K562 (cell line): ENCODE measurements around the gene FHIT. TPM values are rescaled to one million over a fixed set of nuclear protein-coding genes. Genes with fewer than 3 reads are reported as not detected.

ENCODE experiments used
- ATAC-seq: fragments of 200-7000 bp; cut with Tn5 transposase; 3 replicates; pipeline ENCODE4 v1.9.1; 2020; ENCODE audit warnings: moderate library complexity
- BruUV-seq: library from RNA; stranded (reverse); fragments of 400-500 nt; replicated peaks from 2 replicates; lab custom pipeline; 2021; lab: Mats Ljungman, UMichigan
- CTCF ChIA-PET: fragments of 300-600 bp; formaldehyde crosslinking; extraction: SDS; loops from one replicate; lab custom pipeline; 2021; ENCODE audit warnings: low intra/inter-chr PET ratio; lab: Yijun Ruan, JAX
- POLR2A ChIA-PET: fragments of 300-600, 350-650 bp; sonication (Branson Sonifier 250); formaldehyde crosslinking; extraction: SDS; loops from one replicate; lab custom pipeline; 2021; ENCODE audit warnings: antibody characterized with exemption, inconsistent platforms; lab: Yijun Ruan, JAX
- DNase-seq, 4 experiments: peaks; one replicate each; pipeline versions ENCODE4 v3.0.0 to v3.0.0-alpha.2; 2011 to 2018; ENCODE audit warnings: low spot score in 3 of 4, mixed read lengths in 3 of 4; ENCODE audit errors: extremely low read depth in 1 of 4
- FAIRE-seq: peaks from 2 replicates; lab custom pipeline; 2011; peaks lifted over from hg19 to GRCh38; lab: Jason Lieb, UNC
- H2AFZ ChIP-seq: 2 replicates; pipeline ENCODE4 v1.6.0; 2011; ENCODE audit warnings: low read depth, low read length, control low read depth, inconsistent platforms
- H3K27ac ChIP-seq: fragments of 200-600 bp; 3 replicates; pipeline ENCODE4 v1.8.0; 2011; ENCODE audit warnings: low read depth, mild to moderate bottlenecking, control low read depth, inconsistent platforms, low read length, moderate library complexity, mixed read lengths; ENCODE audit errors: extremely low read depth
- H3K27me3 ChIP-seq, 2 experiments: fragments of 300-600 bp in 1 of 2; 2 replicates in 1 of 2; 3 replicates in 1 of 2; pipeline versions ENCODE4 v1.6.0 to v1.8.0; 2011; ENCODE audit warnings: inconsistent platforms in 2 of 2, low read length in 2 of 2, mild to moderate bottlenecking in 1 of 2, mixed read lengths in 1 of 2, moderate library complexity in 1 of 2; ENCODE audit not compliant: control insufficient read depth in 2 of 2, insufficient read depth in 2 of 2
- H3K36me3 ChIP-seq: fragments of 300-600 bp; 3 replicates; pipeline ENCODE4 v1.8.0; 2011; ENCODE audit warnings: mild to moderate bottlenecking, low read length, inconsistent platforms; ENCODE audit not compliant: control insufficient read depth, insufficient read depth
- H3K4me1 ChIP-seq, 2 experiments: fragments of 200-600 bp in 1 of 2; replicated peaks in 1 of 2; 2 replicates in 1 of 2; 3 replicates in 1 of 2; pipeline versions ENCODE4 v1.5.1 to v1.8.0; 2011; ENCODE audit warnings: inconsistent platforms in 2 of 2, low read length in 2 of 2, mild to moderate bottlenecking in 1 of 2, mixed read lengths in 1 of 2, moderate library complexity in 1 of 2; ENCODE audit not compliant: control insufficient read depth in 2 of 2, insufficient read depth in 2 of 2
- H3K4me2 ChIP-seq: 2 replicates; pipeline ENCODE4 v1.6.1; 2011; ENCODE audit warnings: low read length, control low read depth, inconsistent platforms, mixed read lengths; ENCODE audit not compliant: insufficient read depth
- H3K4me3 ChIP-seq: fragments of 200-600 bp; sonication (generic), shearing (Covaris generic); 2 replicates; pipeline ENCODE4 v1.5.1; 2016; ENCODE audit warnings: control low read depth, inconsistent platforms
- H3K79me2 ChIP-seq: fragments of 200-600 bp; 3 replicates; pipeline ENCODE4 v1.8.0; 2011; ENCODE audit warnings: low read length, inconsistent platforms; ENCODE audit not compliant: control insufficient read depth, insufficient read depth
- H3K9ac ChIP-seq, 2 experiments: 2 replicates each; pipeline versions ENCODE4 v1.6.0 to v1.6.1; 2011; ENCODE audit warnings: low read depth in 2 of 2, low read length in 2 of 2, control low read depth in 1 of 2, inconsistent platforms in 1 of 2, mild to moderate bottlenecking in 1 of 2, mixed read lengths in 1 of 2; ENCODE audit not compliant: insufficient read depth in 1 of 2
- H3K9me1 ChIP-seq: one replicate; pipeline ENCODE4 v1.6.0; 2011; ENCODE audit warnings: inconsistent platforms, mild to moderate bottlenecking, low read length, moderate library complexity; ENCODE audit not compliant: control insufficient read depth, insufficient read depth
- H3K9me3 ChIP-seq: replicated peaks from 2 replicates; pipeline ENCODE4 v1.5.1; 2011; ENCODE audit warnings: low read depth, low read length, inconsistent platforms; ENCODE audit not compliant: control insufficient read depth, insufficient read depth
- H4K20me1 ChIP-seq: replicated peaks from 2 replicates; pipeline ENCODE4 v1.6.1; 2011; ENCODE audit warnings: low read length, inconsistent platforms, mixed read lengths; ENCODE audit not compliant: control insufficient read depth, insufficient read depth
- MTA2 ChIP-seq: fragments of 450-650 bp; IDR thresholded peaks from 2 replicates; pipeline ENCODE4 v1.6.1; 2016; ENCODE audit warnings: low read depth
- SAFB2 ChIP-seq: fragments of 200-400 bp; formaldehyde crosslinking; IDR thresholded peaks from 2 replicates; pipeline ENCODE4 v1.6.1; 2018; ENCODE audit warnings: borderline replicate concordance, low read length, low read depth, moderate library complexity; ENCODE audit not compliant: severe bottlenecking
- SMAD4 ChIP-seq: fragments of 250-450 bp; sonication (Bioruptor Pico); conservative IDR thresholded peaks from 2 replicates; pipeline ENCODE4 v1.8.0; 2021; ENCODE audit warnings: inconsistent platforms, mild to moderate bottlenecking, moderate library complexity
- STAT6 ChIP-seq: sonication (generic); formaldehyde crosslinking; IDR thresholded peaks from 2 replicates; pipeline ENCODE4 v1.8.1; 2023; ENCODE audit warnings: mild to moderate bottlenecking, missing genetic modification reagents
- YBX1 ChIP-seq: fragments of 450-650 bp; IDR thresholded peaks from 2 replicates; pipeline ENCODE4 v1.7.1; 2016; ENCODE audit warnings: mild to moderate bottlenecking
- ZNF512 ChIP-seq: IDR thresholded peaks from 2 replicates; pipeline ENCODE4 v1.6.1; 2016; ENCODE audit warnings: missing genetic modification characterization, missing compliant biosample characterization
- ZNF830 ChIP-seq: fragments of 250-450 bp; sonication (Bioruptor Pico); IDR thresholded peaks from 2 replicates; pipeline ENCODE4 v1.5.0; 2021; ENCODE audit warnings: mild to moderate bottlenecking
- WGBS: fragments of 100-300 bp; shearing (Covaris generic); methylation state at CpG from one replicate; pipeline ENCODE4 v1.1.6; 2016; ENCODE audit warnings: low coverage, mixed read lengths; ENCODE audit not compliant: insufficient coverage; ENCODE audit errors: missing lambda C conversion rate; 5-methylcytosine and 5-hydroxymethylcytosine counted together
- in situ Hi-C: fragments of 300-500 bp; cut with MboI; formaldehyde crosslinking; loops from 4 replicates; pipeline ENCODE4 v1.15.0; 2018; ENCODE audit warnings: inconsistent platforms, mixed read lengths
- intact Hi-C: fragments of 100-400 bp; cut with micrococcal nuclease; formaldehyde crosslinking; loops from 2 replicates; pipeline ENCODE4 v1.14.2; 2022
- polyA plus RNA-seq, 8 experiments: library from polyadenylated mRNA; depleted of rRNA in 4 of 8; stranded (reverse) in 5 of 8; unstranded in 3 of 8; fragments of >200 nt; fragmentation: Nextera tagmentation in 2 of 8; fragmentation: Illumina TruSeq in 1 of 8; extraction: Ambion mirVana in 2 of 8; extraction: Trizol in 1 of 8; gene quantifications; 2 replicates each; pipeline versions ENCODE4 v1.2.1 to v1.2.3, GENCODE V29; 2011 to 2014; ENCODE audit warnings: inconsistent platforms in 1 of 8, missing spikeins in 1 of 8
- total RNA-seq, 7 experiments: library from RNA; depleted of rRNA in 6 of 7; stranded (reverse); fragments of >200 nt in 6 of 7; fragmentation: Illumina TruSeq in 2 of 7; extraction: Trizol in 2 of 7; gene quantifications; 2 replicates each; pipeline versions ENCODE4 v1.2.1 to v1.2.3, GENCODE V29; 2011 to 2021; ENCODE audit warnings: low replicate concordance in 1 of 7

FHIT gene
- total and polyA plus RNA-seq, 9 of the 15 experiments (the other 6 are each of a cell fraction or from before 2014, with no cell fraction given): 1.7 to 9.1 (median 4.3) TPM

GRCh38 chr3:60303160-60303559 lies 948.1 kb downstream of the FHIT start:
- Histone ChIP-seq H3K27ac (no peak overlapping the region), H3K9ac (no peak overlapping the region), H3K9me3 (no peaks in the 10 kb centered on the region), H3K4me2 (no peak overlapping the region), H3K4me3 (no peak overlapping the region), H2AFZ (peak overlapping the region; percentile 54), H4K20me1 (no peaks in the 10 kb centered on the region), H3K4me1 (peaks cover 4 to 40% of the 10 kb centered on the region in 2 experiments), H3K79me2 (no peaks in the 10 kb centered on the region), H3K9me1 (no peaks in the 10 kb centered on the region), H3K36me3 (no peaks in the 10 kb centered on the region), H3K27me3 (no peaks in the 10 kb centered on the region)
- ATAC-seq (no peak), FAIRE-seq (no peak), DNase-seq (no peak)
- ChIA-PET CTCF (no interaction called here), POLR2A (no interaction called here)
- WGBS: 15% methylated on average over 3 of the region's 3 CpGs
- BruUV-seq: no TSS peak
- TF ChIP-seq STAT6 (CRISPR knock-in tag) (no peak), ZNF830 (CRISPR knock-in tag) (no peak), YBX1 (no peak), MTA2 (no peak), ZNF512 (no peak), SAFB2 (no peak), SMAD4 (CRISPR knock-in tag) (0 out of 2 replicates have a peak, but pooled peaks have one; percentile 26)
- in situ Hi-C loops (no loop called here), intact Hi-C loops (no loop called here)
